Pulmonary artery endothelial cell (primary cell): ENCODE data around the gene USP16. TPM values are rescaled to one million over a fixed set of nuclear protein-coding genes. Genes with fewer than 3 reads are reported as not detected.
"Not testable (repeated sequence)": the region's sequence is repeated elsewhere in the genome, so short reads cannot be mapped to it uniquely, and the experiment has no call there.

Experiments used
- DNase-seq: peaks from one replicate; pipeline ENCODE4 v3.0.0-alpha.2; 2011; ENCODE audit warnings: low read depth, low spot score
- total RNA-seq: library from RNA; depleted of rRNA; stranded (reverse); fragments of >200 nt; gene quantifications from 2 replicates; pipeline ENCODE4 v1.2.3, GENCODE V29; 2014

The USP16 gene
- total RNA-seq, 1 donor from 2014 or later = 28.2 TPM

DNA sequence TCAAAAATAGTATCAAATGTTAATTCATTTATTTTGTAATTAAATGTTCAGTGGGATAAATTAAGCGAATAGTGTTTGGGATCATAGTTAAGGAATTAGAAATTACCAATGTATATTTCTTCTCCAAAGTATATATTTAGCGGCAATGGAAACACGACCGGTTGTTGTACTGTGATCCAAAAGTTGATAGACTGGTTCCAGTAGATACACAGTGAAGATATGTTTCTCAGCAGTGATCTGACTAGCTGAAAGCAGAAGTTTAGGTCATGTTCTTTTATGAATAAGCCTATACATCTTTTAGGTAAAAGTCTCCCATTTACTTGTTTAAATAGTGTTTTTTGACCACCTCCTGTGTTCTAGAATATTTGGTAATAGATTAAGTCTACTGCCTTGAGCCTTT lies 8.8 kb downstream of the USP16 start:
- DNase-seq = no peak

DNA sequence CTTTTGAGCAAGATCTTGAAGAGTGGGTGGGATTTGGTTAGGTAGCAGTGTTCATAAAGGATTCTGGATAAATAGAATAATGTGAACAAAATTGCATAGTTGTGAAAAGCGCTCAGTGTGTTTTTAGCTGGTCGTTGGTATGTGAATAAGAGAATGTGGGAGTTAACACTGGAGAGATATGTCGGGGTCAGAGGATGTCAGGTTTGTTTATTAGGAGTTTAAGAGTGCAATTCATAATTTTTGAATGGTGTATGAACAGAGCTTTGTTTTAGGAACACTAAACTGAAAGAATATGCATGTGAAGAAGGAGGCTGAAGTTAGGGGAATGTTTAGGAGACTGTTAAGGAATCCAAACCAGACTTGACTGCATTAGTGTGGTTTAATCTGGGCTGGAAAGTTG lies 9.4 kb downstream of the USP16 start:
- no peak for DNase-seq

DNA sequence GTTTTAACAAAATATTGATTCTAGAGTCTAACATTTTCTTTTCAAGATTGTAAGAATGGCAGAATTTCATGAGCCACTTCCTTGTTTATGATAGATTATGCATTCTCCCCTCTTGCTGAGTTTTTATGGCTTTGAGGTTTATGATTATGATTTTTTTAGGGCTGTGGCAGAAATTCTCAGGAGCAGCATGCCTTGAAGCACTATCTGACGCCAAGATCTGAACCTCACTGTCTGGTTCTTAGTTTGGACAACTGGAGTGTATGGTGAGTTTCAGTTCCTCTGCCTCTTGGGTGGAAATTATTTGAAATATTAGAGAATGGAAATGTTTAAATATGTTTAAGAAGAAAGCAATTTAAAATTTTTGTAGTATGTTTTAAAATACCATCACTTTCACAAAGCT lies 10.2 kb downstream of the USP16 start:
- no peak for DNase-seq

DNA sequence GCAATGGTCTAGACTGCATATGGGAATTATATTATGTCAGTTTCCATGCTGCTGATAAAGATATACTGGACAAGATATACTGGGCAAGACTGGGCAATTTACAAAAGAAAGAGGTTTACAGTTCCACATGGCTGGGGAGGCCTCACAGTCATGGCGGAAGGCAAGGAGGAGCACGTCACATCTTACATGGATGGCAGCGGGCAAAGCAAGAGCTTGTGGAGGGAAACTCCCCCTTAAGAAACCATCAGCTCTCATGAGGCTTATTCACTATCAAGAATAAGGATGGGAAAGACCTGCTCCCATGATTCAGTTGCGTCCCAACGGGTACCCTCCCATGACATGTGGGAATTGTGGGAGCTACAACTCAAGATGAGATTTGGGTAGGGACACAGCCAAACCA lies 27.8 kb downstream of the USP16 start:
- DNase-seq = no peak

DNA sequence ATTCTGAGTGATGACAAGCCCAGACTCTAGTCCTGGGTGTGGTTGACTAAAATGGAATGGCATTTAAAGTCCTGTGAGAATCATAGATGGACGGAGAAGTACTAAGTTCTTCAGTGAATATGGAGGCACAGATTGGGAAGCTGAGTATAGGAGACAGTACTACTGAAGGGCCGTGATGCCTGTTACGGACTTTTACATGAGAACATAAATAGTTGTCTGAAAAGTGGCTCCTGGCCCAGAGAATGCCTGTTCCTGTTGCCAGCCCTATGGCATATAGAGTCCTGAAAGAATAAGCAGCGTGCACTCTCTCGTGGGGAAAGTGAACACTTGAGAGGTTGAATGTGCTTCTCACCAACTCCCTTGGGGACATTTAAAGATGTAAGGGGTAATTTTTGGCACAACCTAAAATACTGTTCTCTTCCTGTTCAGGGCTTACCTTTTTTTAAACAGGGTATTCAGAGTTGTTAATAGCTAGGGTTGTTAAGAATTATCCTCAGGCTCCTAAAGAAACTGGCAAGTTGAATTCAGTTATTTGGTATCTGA lies 28.6 kb downstream of the USP16 start:
- DNase-seq = no peak

DNA sequence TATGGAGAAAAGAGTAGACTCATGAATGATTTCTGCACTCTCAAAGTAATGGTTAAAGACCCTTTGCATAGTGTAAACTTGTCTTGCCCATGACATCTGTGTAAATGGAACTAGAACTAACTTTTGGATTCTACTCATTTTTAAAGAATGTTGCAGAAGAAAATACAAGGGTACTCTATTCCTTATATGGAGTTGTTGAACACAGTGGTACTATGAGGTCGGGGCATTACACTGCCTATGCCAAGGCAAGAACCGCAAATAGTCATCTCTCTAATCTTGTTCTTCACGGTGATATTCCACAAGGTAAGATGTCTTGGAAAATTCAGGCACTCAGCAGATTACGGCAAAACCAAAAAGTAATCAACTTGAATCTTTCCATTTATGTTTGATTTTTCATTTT lies 29.2 kb downstream of the USP16 start:
- no peak for DNase-seq

DNA sequence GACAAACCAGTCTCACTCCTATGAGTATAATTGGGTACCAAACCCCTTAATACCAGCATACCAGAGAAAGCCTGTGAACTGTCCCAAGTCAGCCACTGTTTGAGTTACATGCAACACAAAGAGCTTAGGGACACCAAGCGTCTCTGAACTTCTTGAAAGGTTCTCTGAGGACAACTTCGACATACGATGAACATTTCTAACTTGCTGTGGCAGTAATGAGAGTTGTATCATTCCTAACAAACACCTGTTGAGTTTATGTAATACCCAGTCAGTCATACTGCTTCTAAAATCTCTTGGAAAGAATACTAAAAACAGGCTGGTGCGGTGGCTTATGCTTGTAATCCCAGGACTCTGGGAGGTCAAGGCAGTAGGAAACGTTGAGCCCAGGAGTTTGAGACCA lies 30.6 kb downstream of the USP16 start:
- no peak for DNase-seq

DNA sequence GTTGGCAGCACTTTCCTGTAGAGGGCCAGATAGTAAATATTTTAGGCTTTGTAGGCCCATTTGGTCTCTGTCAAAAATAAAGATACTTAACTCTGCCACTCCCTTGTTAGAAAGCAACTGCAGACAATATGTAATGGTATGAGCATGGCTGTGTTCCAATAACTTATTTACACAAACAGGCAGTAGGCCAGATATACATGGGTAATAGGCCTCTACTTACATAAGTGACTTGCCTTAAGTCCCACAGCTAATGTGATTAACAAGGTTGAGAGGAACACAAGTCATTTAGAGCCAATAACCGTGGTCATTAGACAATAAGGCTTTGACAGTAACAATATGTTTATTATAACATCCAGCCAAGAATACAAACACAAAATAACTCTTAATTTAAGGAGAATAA lies 31.5 kb downstream of the USP16 start:
- DNase-seq = no peak

DNA sequence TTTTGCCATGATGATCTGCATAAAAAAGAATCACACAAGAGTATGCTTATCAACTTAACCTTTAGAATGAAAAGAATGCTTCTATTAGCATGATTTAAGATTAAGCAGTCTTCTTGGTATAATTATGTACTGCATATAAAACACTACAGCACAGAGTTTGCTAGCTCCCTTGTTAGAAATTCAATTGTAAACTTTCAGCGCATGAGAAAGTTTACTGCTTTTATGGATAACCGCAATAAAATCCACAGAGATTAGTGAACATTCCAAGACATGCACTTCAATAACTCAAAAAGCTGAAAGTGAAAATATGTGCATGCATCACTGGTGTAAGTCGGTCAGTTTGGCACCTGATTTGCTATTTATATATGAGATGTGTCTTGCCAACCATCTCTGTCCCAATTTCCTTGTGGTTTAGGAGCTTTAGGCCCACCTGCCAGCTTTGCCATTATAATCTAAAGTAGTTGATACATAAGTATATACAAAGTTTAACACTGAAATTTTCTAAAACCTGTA lies 32.1 kb downstream of the USP16 start:
- no peak for DNase-seq

DNA sequence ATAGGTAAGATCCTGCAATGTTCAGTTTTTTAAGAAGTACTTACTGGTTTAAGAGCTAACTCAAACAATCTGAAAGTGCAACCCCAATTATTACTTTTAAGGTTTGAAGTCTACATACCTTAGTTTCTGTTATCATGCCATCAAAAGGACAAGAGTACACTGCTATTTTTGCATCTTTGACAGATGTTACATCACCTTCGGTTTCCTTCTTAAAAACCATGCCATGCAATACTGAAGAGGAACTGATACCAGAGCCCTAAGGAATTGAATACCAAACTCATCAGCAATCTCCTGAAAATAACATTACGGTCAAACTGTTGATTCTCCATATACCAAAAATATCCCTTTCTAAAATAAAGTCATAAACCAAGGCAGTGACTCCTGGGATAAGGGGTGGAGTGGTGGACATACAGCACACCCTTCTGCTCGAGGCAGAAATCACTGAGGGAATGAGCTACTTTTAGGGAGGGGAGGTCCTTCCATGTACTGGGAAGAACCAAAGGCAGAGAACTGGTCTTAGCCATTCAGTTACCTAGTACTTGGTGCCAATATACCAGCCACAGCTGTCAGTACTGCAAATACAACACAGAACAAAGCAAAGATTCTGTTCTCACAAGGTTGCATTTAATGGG lies 40.5 kb downstream of the USP16 start:
- no peak for DNase-seq

DNA sequence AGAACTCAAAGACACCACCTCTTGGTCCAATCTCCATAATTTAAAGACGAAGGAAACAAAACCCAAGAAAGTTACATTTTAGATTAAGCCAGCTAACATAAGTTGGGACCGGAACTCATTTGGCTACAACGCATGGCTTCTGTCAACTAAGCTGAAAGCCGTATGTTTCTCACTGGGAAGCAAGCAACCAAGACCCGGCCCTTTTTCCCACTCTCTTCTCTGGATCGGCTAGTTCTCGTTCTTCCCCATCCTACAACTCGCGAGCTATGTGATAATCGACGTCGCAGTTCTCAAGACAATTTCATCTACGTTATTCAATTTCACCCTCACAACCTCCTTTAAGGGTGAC lies 48.4 kb downstream of the USP16 start:
- DNase-seq = no peak

DNA sequence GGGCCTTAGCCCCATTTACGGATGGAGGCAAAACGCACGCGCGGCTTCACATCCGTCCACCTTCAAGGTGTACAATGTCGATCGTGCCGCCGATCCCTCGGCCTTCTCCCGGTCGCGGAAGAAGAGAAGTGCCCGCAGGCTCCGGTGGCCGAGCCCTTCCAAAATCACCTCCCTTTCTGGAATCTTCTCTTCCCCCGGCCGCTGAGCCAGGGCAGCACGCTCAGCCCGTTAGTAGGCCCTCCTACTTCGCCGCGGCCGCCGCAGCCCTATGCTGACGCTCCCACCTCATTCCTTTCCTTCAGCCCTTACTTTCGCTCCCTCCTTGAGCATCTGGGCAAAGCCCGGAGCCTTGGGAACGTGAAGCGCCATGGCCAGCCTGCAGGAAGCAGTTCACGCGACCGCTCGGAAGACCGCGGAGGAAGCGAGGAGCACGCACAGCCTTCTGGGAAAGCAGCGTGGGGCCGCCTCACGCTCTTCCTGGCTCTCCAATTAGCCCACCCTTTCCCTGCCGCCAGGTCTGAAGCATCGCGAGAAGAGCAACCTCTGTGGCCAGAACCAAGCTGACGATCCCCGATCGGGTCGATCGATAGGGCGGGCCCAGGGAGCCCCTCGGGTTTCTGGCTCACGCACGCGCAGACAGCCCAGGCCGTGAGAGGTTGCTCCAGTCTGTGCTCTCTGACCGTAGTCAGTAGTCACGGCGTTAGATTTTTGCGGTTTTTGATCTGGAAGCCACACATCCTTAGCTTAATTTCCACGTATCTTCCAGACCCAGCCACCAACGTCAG lies 48.9 kb downstream of the USP16 start, which contains the start of gene CCT8:
TSS of gene CCT8 (minus strand) at position 427 of the 785 bp plus-strand sequence. CDS start at position 369, 58 bp downstream.
- DNase-seq = peak; percentile 98

DNA sequence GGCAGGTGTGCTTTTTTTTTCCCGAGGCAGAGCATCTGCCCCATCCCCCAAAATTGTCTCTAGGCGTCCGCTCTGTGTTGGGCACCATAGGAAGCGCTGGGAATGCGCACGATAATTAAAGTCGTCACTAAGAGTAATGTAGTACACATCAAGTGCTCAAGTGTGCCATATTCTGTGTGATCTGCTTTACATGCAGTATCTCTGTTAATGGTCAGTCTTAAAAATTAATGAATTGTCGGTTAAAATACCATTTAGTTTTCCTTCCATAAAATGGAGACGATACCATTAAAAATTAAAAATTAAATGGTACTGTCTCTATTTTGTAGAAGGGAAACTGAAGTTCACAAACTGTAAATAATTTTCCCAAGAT lies 49.5 kb downstream of the USP16 start:
- DNase-seq = no peak

DNA sequence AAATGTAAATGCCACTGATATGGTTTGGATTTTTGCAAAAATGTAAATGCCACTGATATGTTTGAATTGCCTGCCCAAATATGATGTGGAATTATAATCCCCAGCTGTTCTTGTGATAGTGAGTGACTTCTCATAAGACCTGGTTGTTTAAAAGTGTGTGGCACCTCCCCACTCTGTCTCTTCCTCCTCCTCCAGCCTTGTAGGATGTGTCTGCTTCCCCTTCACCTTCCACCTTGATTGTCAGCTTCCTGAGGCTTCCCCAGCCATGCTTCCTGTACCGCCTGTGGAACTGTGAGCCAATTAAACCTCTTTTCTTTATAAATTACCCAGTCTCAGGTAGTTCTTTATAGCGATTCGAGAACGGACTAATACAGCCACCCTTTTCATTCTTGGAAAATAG lies 50.3 kb downstream of the USP16 start:
- DNase-seq = no peak

DNA sequence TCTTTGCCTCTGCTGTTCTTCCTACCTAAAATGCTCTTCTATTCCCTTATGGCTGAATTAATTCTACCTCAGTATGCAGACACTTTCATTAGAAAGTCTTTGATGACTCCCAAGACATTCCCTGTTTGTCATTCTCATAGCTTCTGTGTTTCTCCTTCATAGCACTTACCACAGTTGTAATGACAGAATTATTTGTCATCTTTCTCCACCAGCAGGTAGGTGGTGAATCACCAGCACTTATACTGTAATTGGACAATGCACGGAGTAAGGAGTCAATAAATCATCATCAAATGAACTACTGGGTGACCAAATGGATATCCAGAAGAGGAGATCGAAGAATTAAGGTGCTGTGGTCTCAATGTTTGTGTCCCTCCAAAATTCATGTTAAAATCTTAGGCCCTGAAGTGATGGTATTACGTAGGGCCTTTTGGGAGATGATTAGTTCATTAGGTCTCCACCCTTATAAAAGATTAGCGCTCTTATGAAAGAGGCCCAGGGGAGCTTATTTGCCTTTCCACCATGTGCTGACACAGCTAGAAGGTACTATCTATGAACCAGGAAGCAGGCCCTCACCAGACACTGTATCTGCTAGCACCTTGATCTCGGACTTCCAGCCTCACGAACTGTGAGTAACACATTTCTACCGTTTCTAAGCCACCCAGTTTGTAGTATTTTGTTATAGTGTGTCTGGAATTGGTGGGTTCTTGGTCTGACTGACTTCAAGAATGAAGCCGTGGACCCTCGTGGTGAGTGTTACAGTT lies 51.4 kb downstream of the USP16 start:
- DNase-seq = no peak

DNA sequence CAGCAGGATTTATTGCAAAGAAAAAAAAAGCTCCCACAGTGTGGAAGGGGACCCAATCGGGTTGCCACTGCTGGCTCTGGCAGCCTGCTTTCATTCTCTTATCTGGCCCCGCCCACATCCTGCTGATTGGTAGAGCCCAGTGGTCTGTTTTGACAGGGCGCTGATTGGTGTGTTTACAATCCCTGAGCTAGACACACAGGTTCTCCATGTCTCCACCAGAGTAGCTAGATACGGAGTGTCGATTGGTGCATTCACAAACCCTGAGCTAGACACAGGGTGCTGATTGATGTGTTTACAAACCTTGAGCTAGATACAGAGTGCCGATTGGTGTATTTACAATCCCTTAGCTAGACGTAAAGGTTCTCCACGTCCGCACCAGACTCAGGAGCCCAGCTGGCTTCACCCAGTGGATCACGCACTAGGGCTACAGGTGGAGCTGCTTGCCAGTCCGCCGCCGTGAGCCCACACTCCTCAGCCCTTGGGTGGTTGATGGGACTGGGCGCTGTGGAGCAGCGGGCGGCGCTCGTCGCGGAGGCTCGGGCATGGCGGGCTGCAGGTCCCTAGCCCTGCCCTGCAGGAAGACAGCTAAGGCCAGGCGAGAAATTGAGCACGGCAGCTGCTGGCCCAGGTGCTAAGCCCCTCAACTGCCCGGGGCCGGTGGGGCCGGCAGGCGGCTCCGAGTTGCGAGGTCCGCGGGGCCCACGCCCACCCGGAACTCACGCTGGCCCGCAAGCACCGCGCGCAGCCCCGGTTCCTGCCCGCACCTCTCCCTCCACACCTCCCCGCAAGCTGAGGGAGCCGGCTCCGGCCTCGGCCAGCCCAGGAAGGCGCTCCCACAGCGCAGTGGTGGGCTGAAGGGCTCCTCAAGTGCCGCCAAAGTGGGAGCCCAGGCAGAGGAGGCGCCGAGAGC lies 52.5 kb downstream of the USP16 start:
- DNase-seq = not testable (repeated sequence)

DNA sequence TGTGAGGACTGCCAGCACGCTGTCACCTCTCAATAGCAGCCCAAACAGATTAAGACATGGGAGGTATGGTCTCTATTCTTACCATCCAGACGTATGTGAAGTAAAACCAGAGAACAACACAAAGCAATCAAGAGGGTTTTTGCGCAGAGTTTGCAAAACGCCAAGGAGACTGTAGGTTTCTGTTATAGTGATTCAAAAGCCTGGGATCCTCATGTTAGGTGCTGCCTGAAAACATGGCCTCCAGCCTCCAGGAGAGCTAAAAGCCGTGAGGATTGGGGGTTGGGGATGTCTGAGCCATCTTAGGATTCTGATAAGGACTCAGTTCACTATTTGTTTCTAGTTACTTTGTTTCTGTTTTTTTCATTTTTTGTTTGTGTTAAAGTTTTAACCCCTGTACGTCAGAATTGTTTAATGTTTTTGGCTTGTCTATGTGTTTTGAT lies 53.2 kb downstream of the USP16 start:
- DNase-seq = no peak

DNA sequence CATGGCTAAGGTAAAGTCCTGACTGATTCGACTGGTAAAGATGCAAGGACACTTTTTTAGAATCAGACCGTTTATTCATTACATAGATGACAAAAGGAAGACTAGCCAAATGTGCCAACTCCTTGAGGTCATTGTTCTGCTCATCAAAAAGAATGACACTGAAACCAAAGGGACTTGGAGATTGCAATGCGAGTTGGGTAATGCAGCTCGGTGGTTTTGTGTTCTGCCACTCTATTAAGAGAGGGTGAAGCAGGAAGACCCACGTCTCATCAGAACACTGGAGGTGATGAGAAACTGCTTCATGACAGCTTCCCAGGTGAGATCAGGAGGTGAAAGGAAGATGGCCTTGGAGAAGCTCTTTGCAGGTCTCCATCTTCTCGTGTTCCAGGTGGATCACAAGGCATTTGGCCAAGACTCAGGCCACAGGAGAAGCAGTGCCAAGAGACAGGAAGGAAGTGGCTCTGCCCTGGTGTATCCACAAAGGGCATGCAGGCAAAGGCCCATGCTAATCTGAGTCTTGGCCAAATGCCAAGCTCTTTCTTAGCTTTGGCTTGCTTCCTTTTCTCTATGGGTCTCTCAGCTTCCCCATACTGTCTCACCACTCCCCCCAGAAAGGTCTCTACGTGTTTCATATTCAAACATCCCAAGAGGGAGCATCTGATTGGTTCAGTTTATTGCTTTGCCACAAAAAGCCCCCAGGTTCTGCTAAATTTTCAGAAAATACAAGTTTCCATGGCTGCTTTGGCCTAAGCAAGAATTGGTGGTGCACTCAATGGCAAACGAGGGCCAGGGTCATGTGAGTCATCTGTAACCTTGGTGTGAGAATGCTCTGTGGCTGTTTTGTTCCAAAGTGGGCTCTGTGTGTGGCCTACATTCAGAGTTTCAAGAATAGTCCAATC lies 54.6 kb downstream of the USP16 start:
- DNase-seq = no peak

DNA sequence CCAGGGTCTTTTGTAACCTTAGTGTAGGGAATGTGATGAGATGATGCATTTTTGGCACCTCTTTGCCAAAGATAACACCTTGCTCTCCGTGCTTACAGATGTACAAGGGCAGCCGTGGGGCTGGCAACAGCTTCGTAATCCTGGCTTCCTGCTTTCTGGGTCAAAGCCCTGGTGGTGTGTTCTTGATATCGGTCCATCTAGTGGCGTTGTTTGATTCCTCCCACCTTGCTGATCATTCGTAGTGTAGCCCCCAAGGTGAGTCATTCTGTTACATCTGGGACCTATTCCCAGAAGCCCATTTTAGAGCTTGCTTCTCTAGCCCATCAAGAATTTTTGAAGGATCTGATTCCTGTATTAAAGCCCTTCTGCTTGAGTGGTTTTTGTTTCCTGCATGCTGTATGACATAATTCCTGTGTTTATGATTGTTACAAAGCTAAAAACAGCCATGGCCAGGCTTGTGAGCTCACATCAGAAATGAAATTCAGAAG lies 56.0 kb downstream of the USP16 start:
- DNase-seq = no peak
